ENCODE measurements around the gene JUND.

GRCh38 chr19:18265582-18265981 lies 15.8 kb downstream of the JUND start:
- no peak for TF ChIP-seq CTCF (IDR thresholded peaks at IDR 0.05)
- TF ChIP-seq POLR2A (IDR thresholded peaks at IDR 0.05): no peak
